ENCODE results near the gene SNTG2.

- TF ChIP-seq CTCF (IDR thresholded peaks at IDR 0.05), result no peak
- no peak for TF ChIP-seq POLR2A (IDR thresholded peaks at IDR 0.05)
These were observed 201.7 kb downstream of the SNTG2 start for GRCh38 chr2:1152375-1152774.

Measured in tibial nerve (tissue), 3 donors.